Keratinocyte (primary cell): ENCODE measurements around the gene ABCC6. TPM values are rescaled to one million over a fixed set of nuclear protein-coding genes. Genes with fewer than 3 reads are reported as not detected.

Source experiments
- DNase-seq: peaks from one replicate; pipeline ENCODE4 v3.0.0-alpha.2; 2011; ENCODE audit warnings: low read depth, missing footprints, low spot score
- FAIRE-seq: peaks from 2 replicates; lab custom pipeline; 2011; peaks lifted over from hg19 to GRCh38; lab: Jason Lieb, UNC
- H2AFZ ChIP-seq: 2 replicates; pipeline ENCODE4 v1.6.0; 2012; ENCODE audit warnings: low read length, control low read depth, inconsistent platforms; ENCODE audit not compliant: control insufficient read depth
- H3K27ac ChIP-seq: 2 replicates; pipeline ENCODE4 v1.5.1; 2011; ENCODE audit warnings: low read length; ENCODE audit not compliant: control insufficient read depth, insufficient read depth
- H3K27me3 ChIP-seq: 3 replicates; pipeline ENCODE4 v1.6.0; 2011; ENCODE audit warnings: low read length; ENCODE audit not compliant: control insufficient read depth, insufficient read depth; ENCODE audit errors: extremely low read depth
- H3K36me3 ChIP-seq, 2 experiments: 2 replicates in 1 of 2; 3 replicates in 1 of 2; pipeline ENCODE4 v1.5.1; 2011; ENCODE audit warnings: low read length in 2 of 2, mild to moderate bottlenecking in 1 of 2; ENCODE audit not compliant: control insufficient read depth in 2 of 2, insufficient read depth in 2 of 2; ENCODE audit errors: extremely low read depth in 1 of 2
- H3K4me1 ChIP-seq: 3 replicates; pipeline ENCODE4 v1.5.1; 2011; ENCODE audit warnings: low read length; ENCODE audit not compliant: control insufficient read depth, insufficient read depth; ENCODE audit errors: extremely low read depth
- H3K4me2 ChIP-seq: 3 replicates; pipeline ENCODE4 v1.6.0; 2011; ENCODE audit warnings: low read depth, low read length; ENCODE audit not compliant: control insufficient read depth, insufficient read depth; ENCODE audit errors: extremely low read depth
- H3K4me3 ChIP-seq, 3 experiments: fragments of 200-600 bp in 1 of 3; sonication (generic) in 1 of 3; 2 replicates in 2 of 3; 3 replicates in 1 of 3; pipeline ENCODE4 v1.5.1; 2011 to 2016; ENCODE audit warnings: low read length in 3 of 3, mild to moderate bottlenecking in 3 of 3, control low read depth in 2 of 3, inconsistent platforms in 1 of 3, low read depth in 1 of 3, mixed read lengths in 1 of 3, mixed run types in 1 of 3, moderate library complexity in 1 of 3; ENCODE audit not compliant: control insufficient read depth in 2 of 3, insufficient read depth in 2 of 3; ENCODE audit errors: extremely low read depth in 1 of 3
- H3K79me2 ChIP-seq: 2 replicates; pipeline ENCODE4 v1.6.0; 2012; ENCODE audit warnings: low read length; ENCODE audit not compliant: control insufficient read depth, insufficient read depth
- H3K9ac ChIP-seq: 3 replicates; pipeline ENCODE4 v1.6.0; 2011; ENCODE audit warnings: low read length; ENCODE audit not compliant: control insufficient read depth, insufficient read depth; ENCODE audit errors: extremely low read depth
- H3K9me1 ChIP-seq: 3 replicates; pipeline ENCODE4 v1.6.0; 2011; ENCODE audit warnings: low read length; ENCODE audit not compliant: control insufficient read depth, insufficient read depth; ENCODE audit errors: extremely low read depth
- H3K9me3 ChIP-seq: 2 replicates; pipeline ENCODE4 v1.5.1; 2012; ENCODE audit warnings: low read depth, low read length; ENCODE audit not compliant: control insufficient read depth
- H4K20me1 ChIP-seq: 3 replicates; pipeline ENCODE4 v1.6.0; 2011; ENCODE audit warnings: low read length; ENCODE audit not compliant: control insufficient read depth, insufficient read depth; ENCODE audit errors: extremely low read depth
- CTCF ChIP-seq, 3 experiments: IDR thresholded peaks in 1 of 3; conservative IDR thresholded peaks in 1 of 3; optimal IDR thresholded peaks in 1 of 3; 2 replicates in 2 of 3; 3 replicates in 1 of 3; pipeline versions ENCODE3 to v1.5.1; 2011; ENCODE audit warnings: low read length in 3 of 3, mild to moderate bottlenecking in 3 of 3, moderate library complexity in 2 of 3, control low read depth in 1 of 3, inconsistent platforms in 1 of 3; ENCODE audit not compliant: insufficient read depth in 2 of 3; ENCODE audit errors: extremely low read depth in 1 of 3
- EZH2 ChIP-seq: IDR thresholded peaks from one replicate; pipeline ENCODE4 v1.6.1; 2012; ENCODE audit warnings: inconsistent platforms, mild to moderate bottlenecking, low read length, moderate library complexity
- dilution Hi-C: fragments of 300-500 bp; cut with MboI; formaldehyde crosslinking; loops from one replicate; pipeline ENCODE4 v1.7.0; 2020; ENCODE audit warnings: low sequenced_read_pairs; ENCODE audit not compliant: extremely low pct_ligation_motif_present
- polyA plus RNA-seq, 5 experiments: library from polyadenylated mRNA; depleted of rRNA in 3 of 5; stranded (reverse) in 3 of 5; stranded (forward) in 1 of 5; unstranded in 1 of 5; fragments of >200 nt; gene quantifications; 1 replicate in 1 of 5; 2 replicates in 3 of 5; 3 replicates in 1 of 5; pipeline versions ENCODE4 v1.2.1 to v1.2.3, GENCODE V29; 2011 to 2012; ENCODE audit warnings: missing spikeins in 2 of 5, low read depth in 1 of 5, low replicate concordance in 1 of 5

ABCC6 gene
- polyA plus RNA-seq, 1 donor (not counting 4 experiments of a cell fraction or from before 2014, with no cell fraction given), result not detected

- dilution Hi-C loops, result no loop called here
- no peaks in the 10 kb centered on the region for H3K27me3 ChIP-seq
- no peak overlapping the region for H3K4me2 ChIP-seq
- no peak overlapping the region for H3K4me3 ChIP-seq
- DNase-seq (no peak), FAIRE-seq (no peak)
- H3K79me2 ChIP-seq, result no peaks in the 10 kb centered on the region
- H3K9me3 ChIP-seq, result no peaks in the 10 kb centered on the region
- no peak overlapping the region for H3K9ac ChIP-seq
- peaks cover 0 to 4% of the 10 kb centered on the region in 2 experiments for H3K36me3 ChIP-seq
- no peaks in the 10 kb centered on the region for H4K20me1 ChIP-seq
- H3K27ac ChIP-seq, result no peak overlapping the region
- no peaks in the 10 kb centered on the region for H3K4me1 ChIP-seq
- TF ChIP-seq EZH2, result no peak
- no peak for TF ChIP-seq CTCF (optimal IDR thresholded peaks at IDR 0.05 in 1 of 3, IDR thresholded peaks at IDR 0.05 in 1 of 3, conservative IDR thresholded peaks at IDR 0.05 in 1 of 3; ENCODE audit: extremely low read depth in 1 of 3, insufficient read depth in 2 of 3, low read length in 3 of 3)
- H2AFZ ChIP-seq, result no peak overlapping the region
- H3K9me1 ChIP-seq, result no peaks in the 10 kb centered on the region
Observed at GRCh38 chr16:16150878-16151152, 72.5 kb downstream of the ABCC6 start.

- no peaks in the 10 kb centered on the region for H3K9me1 ChIP-seq
- H3K79me2 ChIP-seq, result no peaks in the 10 kb centered on the region
- H3K27me3 ChIP-seq, result no peaks in the 10 kb centered on the region
- peaks cover 2 to 4% of the 10 kb centered on the region in 2 experiments for H3K36me3 ChIP-seq
- no peak overlapping the region for H3K9ac ChIP-seq
- no peak overlapping the region for H3K4me3 ChIP-seq
- FAIRE-seq (no peak), DNase-seq (no peak)
- dilution Hi-C loops, result no loop called here
- no peaks in the 10 kb centered on the region for H4K20me1 ChIP-seq
- no peaks in the 10 kb centered on the region for H3K4me1 ChIP-seq
- no peak overlapping the region for H2AFZ ChIP-seq
- TF ChIP-seq EZH2 (no peak), CTCF (optimal IDR thresholded peaks at IDR 0.05 in 1 of 3, IDR thresholded peaks at IDR 0.05 in 1 of 3, conservative IDR thresholded peaks at IDR 0.05 in 1 of 3; ENCODE audit: extremely low read depth in 1 of 3, insufficient read depth in 2 of 3, low read length in 3 of 3) (no peak)
- no peak overlapping the region for H3K27ac ChIP-seq
- H3K4me2 ChIP-seq, result no peak overlapping the region
- H3K9me3 ChIP-seq, result no peaks in the 10 kb centered on the region
Observed at GRCh38 chr16:16150117-16150877, 73.0 kb downstream of the ABCC6 start.
